GM19025 (cell line): Measurements from ENCODE around the gene ZAP70.

ENCODE experiments used
- ATAC-seq: cut with Tn5 transposase; IDR thresholded peaks from one replicate; pipeline ENCODE4 v1.9.1; 2021; ENCODE audit warnings: mild to moderate bottlenecking, low read depth, moderate library complexity; ENCODE audit not compliant: unreplicated experiment

Gene ZAP70

GRCh38 chr2:97732436-97733340 is 19.3 kb downstream of the ZAP70 start:
- ATAC-seq, result no peak

DNA sequence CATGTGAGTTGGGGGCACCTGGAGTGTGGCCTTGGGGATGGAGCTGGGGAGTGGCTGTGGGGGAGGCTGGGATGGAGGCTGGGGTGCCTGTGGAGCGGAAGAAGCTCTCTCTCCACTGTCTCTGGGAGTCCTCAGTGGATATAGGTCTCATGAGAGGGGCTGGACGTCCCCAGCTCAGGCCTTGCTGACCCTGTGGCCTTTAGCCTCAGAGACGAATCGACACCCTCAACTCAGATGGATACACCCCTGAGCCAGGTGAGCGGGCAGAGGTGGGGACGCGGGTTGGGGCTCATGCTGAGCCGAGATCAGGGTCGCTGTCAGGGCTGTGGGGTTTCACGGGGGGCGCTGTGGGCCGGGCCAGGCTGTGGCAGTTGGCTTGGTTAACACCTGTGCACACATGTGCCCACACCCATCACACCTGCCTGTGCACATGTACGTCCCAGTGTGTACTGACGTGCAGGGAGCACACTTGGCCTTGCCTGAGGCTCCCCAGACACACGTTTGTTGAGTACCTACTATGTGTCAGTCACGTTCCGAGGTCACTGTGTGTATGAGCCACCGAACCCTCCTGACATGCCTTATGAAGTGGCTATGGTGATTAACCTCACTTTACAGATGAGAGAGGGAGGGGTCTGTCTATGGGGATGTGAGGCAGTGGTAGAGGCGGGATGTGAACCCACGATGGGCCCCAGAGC is 20.1 kb downstream of the ZAP70 start:
- ATAC-seq, result no peak

GRCh38 chr2:97734061-97735051 is 21.0 kb downstream of the ZAP70 start:
- no peak for ATAC-seq

DNA sequence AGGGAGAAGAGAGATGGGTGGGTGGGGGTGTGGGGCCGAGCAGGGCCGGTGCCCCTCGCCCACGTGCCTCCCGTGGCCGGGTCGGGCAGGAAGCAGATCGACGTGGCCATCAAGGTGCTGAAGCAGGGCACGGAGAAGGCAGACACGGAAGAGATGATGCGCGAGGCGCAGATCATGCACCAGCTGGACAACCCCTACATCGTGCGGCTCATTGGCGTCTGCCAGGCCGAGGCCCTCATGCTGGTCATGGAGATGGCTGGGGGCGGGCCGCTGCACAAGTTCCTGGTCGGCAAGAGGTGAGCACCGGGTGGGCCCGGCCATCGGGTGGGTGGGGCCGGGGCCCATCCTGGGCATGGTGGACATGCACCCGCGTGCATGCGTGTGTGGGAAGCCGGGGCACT is 21.8 kb downstream of the ZAP70 start:
- ATAC-seq, result no peak

GRCh38 chr2:97736185-97736584 is 22.8 kb downstream of the ZAP70 start:
- ATAC-seq, result no peak

- no peak for ATAC-seq
Measured at GRCh38 chr2:97736608-97737330, 23.4 kb downstream of the ZAP70 start.

- no peak for ATAC-seq
Measured at GRCh38 chr2:97737421-97738178, 24.2 kb downstream of the ZAP70 start.

- ATAC-seq, result no peak
Measured at GRCh38 chr2:97738179-97739019, 25.0 kb downstream of the ZAP70 start.

DNA sequence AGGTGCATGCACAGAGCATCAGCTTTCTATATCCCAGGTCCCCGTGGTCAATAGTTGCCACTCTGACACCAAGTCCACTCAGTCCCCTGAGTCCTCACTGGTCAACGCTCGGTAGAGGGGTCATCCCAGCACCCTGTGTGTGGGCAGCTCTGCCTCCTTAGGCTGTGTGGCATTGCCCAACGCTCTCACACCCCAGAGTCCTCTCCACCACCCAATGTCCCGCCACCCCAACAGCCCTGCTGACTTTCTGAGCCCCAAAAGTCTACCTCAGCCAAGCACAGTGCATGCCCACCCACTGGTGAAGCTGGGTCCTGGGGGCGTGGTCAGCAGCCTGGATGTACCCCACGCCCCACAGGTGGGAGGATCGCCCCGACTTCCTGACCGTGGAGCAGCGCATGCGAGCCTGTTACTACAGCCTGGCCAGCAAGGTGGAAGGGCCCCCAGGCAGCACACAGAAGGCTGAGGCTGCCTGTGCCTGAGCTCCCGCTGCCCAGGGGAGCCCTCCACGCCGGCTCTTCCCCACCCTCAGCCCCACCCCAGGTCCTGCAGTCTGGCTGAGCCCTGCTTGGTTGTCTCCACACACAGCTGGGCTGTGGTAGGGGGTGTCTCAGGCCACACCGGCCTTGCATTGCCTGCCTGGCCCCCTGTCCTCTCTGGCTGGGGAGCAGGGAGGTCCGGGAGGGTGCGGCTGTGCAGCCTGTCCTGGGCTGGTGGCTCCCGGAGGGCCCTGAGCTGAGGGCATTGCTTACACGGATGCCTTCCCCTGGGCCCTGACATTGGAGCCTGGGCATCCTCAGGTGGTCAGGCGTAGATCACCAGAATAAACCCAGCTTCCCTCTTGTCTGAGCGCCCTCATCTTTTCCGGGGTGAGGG is 25.9 kb downstream of the ZAP70 start:
- ATAC-seq, result no peak

- no peak for ATAC-seq
Measured at GRCh38 chr2:97739893-97740245, 26.5 kb downstream of the ZAP70 start.

- no peak for ATAC-seq
Measured at GRCh38 chr2:97740590-97741182, 27.3 kb downstream of the ZAP70 start.

DNA sequence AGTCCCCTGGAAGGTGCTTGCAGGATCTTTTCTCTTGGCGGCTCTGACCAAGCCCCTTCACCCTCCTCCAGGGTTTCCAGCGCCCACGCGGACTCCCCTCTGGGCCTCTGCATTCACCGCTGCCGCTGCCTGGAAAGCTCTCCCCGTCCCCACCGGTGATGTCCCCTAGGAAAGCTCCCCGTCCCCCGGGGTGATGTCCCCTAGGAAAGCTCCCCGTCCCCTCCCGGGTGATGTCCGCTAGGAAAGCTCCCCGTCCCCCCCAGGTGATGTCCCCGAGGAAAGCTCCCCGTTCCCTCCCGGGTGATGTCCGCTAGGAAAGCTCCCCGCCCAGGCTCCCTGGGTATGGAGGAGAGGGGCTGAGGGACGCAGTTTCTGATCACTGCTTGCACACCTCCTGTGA is 27.9 kb downstream of the ZAP70 start:
- no peak for ATAC-seq

- no peak for ATAC-seq
Measured at GRCh38 chr2:97741686-97742085, 28.3 kb downstream of the ZAP70 start.

- ATAC-seq, result no peak
Measured at GRCh38 chr2:97742381-97742847, 29.0 kb downstream of the ZAP70 start.

DNA sequence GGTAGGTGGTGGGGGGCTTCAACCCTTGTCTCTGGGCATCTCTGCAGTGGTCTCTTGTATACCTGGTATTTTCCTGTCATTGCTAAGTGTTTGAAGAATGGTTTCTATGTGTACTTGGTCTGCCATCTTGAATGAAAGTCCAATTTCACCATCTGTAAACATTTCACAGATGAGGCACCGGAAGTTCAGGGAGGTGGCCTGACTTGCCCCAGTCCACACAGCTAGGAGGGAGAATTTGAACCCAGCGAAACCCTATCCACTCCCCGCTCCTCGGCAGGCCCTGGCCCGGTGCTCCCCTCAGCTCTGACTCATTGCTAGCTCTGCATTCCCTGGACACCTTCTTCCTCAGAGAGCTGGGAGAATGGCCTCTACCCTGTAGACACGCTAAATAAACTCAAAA is 30.5 kb downstream of the ZAP70 start:
- no peak for ATAC-seq

DNA sequence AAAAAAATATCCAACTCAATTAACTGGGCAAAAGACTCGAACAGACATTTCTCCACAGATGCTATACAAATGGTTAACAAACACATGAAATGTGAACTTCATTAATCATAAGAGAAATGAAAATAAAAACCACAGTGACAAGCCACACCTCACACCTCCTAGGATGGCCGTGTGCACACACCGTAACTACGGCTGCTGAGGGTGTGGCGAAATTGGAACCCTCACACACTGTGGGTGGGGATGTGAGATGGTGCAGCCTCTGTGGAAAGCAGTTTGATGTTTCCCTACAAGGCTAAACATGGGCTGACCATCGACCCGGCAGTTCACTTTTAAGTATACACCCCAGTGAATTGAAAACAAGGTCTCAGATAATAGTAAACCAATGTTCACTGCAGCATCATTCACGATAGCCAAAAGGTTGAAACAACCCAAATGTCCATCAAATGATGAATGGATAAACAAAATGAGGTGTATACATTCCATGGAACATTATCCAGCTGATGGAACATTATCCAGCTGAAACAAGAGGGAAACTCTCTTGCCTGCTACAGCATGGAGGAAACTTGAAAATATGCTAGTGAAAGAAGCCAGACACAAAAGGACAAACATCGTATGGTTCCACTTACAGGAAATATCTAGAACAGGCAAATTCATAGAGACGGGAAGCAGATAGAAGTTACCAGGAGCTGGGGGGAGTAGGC is 32.2 kb downstream of the ZAP70 start:
- ATAC-seq, result no peak
